ENCODE measurements around the gene GBX1.
A peak's percentile ranks its signal among the peaks of the same experiment; 100 is the strongest.

Gene GBX1

DNA sequence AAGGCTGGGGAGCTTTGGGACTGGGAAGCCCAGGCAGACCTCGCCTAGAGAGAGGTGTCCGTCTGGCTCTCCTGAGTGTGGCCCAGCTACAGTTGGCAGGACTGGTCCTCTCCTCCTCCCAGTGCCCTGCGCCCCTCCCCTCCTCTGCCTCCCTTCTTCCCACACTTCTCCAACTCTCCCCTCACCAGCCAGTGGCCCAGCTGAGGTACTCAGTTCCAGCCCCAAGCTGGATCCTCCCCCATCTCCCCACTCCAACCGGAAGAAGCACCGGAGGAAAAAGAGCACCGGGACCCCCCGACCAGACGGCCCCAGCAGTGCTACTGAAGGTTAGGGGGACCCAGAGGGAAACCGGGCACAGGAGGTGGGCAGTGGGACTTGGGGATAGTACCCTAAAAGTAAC is 27.7 kb downstream of the GBX1 start:
- DNase-seq (ENCODE audit: low spot score), result no peak

DNA sequence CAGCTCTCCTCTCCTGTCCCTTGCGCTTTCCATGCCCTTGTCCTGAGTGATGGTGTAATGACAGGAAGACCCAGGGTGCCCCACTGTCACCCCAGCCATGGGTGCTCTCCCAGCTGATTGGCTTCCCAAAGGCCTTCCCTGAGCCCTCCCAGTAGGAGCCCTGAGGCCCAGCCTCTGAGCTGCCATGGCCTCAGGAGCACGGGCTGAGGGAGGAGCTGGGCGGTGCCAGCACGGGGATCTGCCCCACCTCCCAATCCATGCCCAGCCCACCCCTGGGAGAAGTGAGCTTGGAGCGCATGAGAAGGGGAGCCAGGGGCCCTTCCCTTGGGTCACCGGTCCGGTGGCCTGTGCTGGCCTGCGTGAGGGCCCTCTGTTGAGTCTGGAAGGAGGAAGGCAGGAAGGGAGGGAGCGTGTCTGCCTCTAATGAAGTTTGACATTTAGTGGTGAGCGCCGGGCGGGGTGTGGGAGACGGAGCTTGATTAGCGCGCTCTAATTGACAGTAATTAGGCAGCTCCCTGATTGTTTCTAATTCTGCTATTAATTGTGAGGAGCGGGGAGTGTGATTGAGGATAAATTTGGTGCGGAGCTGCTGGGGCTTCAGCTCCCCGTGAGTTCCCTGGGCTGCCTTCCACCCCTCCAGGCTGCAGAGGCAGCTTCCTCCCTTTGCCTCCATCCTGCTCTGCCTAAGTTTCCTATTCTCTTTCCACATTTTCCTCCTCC is 28.3 kb downstream of the GBX1 start:
- DNase-seq (ENCODE audit: low spot score), result no peak

DNA sequence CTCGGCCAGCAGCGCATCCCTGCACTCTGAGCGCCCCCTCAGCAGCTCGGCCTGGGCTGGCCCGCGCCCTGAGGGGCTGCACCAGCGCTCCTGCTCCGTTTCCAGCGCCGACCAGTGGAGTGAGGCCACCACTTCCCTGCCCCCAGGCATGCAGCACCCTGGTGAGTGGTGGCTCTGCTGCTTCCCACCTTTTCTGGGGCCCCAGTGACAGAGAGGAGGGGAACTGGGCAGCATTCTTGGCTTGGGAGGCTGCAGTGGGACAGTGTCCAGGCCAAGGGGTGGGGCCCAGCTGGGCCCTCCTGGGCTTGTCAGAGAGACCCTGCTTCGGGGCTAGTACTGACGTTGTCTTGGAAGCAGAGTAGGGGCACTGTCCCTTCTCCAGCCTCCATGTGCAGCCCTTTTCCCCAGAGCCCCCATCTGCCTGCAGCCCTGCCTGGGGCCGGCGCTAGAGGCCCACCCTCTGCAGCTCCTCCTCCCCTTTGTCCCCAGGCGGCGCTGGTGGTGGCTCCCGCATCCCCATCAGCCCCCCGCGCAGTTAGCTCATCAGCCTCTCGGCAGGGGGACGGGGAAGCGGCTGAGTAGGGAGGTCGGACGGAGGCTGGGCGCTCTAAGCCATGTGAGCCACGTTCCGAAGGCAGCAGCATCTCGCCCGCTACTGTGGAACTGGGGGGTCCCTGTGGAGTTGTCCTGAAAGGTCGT is 29.2 kb downstream of the GBX1 start:
- no peak for DNase-seq (ENCODE audit: low spot score)

DNA sequence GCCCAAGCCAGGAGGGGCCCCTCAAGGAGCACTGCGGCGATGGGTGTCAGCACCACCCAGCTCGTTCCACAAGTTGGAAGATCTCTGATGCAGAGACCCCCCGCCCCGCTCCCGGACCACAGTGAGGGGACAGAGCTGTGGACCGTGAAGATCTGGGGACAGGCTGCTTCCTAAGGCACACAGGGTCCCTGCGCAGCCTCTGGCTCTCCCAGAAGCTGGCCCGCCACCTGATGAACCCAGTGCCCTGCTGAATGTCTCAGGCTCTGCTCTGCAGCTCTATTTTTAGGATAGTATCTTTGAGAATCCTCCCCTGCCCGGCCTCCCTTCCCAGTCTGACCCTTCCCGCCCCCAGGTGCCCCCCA is 29.7 kb downstream of the GBX1 start:
- DNase-seq (ENCODE audit: low spot score), result no peak

DNA sequence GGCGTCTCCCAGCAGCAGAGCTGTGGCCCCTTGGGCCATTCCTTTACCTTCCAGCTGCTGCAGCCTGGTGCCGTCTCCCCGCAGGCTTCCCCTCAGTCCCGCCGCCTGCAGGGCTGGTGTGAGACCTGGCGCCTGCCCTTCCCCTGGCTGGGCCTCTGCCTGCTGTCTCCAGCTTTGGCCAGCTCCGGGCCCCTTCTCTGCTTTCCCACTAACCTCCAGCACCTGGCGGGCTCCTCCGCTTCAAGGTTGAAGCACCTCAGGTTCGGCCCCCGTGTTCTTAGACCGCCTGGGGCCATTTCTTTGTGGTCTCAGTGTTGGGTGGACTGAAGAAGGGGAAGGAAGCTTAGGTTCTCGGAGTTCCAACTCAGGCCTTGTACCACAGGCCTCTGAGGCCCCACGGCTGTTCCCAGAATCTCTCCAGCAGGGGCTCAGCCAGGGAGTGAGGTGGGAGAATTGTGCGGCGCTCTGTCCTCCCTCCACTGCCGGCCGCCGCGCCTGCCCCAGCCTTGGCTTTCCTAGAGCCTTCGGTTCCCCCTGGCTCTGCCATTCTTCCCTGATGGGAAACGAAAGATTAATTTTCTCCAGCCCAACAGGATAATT is 30.3 kb downstream of the GBX1 start:
- no peak for DNase-seq (ENCODE audit: low spot score)

DNA sequence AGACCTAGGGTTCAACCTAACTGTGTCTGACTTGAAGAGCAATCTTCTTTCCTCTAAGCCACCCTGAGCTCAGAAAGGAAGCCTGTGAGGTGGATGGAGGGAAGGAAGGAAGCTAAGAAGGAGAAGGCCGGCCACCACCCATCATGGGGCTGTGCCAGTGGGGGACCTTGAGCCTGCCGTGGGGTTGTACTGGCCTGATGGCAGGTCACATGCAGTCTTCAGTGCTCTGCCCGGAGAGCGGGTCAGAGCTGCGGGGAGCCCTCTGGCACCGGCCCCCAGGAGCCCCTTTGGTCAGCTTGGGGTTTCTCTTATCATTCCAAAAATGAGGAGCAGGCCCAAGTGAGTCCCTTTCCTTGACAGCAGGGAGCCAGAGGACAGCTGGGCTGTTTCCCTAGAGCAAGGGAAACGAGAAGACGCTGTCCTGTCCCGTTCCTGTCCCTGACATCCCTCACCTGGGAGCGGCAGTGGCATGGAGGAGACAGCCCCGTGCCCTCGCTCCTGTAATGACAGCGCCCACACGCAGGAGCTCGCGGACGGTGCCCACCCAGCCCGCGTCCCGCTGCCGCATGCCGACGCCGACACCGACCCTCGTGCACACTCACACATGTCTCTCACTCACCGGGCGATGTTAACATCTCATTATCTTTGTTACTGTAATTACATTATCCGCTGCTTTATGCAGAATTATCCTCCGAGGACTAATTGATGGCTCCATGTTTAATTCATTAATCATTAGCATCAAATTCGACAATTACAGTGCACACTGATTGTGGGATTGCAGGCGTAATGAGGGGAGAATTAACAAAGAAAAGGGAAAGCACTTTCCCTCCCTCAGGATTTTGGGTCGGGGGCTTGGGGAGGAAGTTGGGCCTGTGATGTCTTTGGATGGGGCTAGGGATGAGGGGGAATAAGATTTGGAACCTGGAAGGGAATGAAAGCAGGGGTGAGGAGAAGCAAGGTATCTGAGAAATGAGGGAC is 31.3 kb downstream of the GBX1 start:
- DNase-seq (ENCODE audit: low spot score), result no peak

DNA sequence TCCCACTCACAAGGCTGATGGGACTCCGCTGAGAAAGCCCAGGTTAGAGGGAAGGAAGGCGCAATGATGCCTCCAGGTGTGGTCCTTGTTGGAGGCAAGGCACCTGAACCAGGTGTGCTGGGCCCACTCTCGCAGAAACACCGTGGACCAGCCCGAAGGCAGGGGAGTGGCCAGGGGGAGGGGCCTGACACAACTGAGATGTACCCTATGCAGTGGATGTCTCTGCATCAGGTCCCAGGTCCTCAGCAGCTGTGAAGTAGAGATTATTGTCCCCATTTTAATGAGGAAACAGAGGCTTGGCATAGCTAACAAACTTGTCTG is 32.0 kb downstream of the GBX1 start:
- DNase-seq (ENCODE audit: low spot score), result no peak

DNA sequence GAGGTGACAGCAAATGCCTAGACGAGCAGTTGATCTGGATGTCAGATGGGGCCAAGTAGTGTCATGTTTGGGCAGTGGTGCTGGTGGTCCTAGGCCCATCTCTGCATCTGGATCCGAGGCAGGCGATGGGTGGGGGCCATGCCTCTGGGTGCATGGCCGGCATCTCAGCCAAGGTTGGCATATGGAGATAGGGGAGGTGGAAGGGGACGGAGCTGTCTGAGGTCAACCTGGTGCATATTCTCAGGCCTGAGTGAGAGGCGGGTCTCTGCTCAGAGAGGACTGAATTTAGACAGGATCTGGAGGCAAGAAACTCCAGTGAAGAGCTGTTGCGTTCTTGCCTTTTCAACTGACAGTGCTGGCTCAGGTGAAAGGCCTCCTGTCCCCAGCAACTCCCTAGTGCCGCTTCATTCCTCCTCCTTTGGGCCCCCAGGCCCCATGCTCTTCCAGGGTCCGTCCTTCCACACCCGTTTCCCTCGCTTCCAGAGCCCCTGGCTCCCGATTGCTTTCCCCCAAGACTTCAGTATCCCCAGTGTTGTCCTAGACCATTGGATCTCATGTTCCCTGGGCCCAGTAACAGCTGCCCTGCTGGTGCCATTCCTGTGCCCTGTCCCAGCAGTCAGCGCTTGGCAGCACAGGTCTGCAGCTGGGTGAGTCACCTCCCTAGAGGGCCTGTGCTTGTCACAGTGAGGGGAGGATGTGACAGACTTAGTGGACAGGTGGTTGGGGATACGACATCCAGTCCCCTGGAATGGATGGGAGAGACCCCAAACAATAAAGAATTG is 32.6 kb downstream of the GBX1 start:
- no peak for DNase-seq (ENCODE audit: low spot score)

DNA sequence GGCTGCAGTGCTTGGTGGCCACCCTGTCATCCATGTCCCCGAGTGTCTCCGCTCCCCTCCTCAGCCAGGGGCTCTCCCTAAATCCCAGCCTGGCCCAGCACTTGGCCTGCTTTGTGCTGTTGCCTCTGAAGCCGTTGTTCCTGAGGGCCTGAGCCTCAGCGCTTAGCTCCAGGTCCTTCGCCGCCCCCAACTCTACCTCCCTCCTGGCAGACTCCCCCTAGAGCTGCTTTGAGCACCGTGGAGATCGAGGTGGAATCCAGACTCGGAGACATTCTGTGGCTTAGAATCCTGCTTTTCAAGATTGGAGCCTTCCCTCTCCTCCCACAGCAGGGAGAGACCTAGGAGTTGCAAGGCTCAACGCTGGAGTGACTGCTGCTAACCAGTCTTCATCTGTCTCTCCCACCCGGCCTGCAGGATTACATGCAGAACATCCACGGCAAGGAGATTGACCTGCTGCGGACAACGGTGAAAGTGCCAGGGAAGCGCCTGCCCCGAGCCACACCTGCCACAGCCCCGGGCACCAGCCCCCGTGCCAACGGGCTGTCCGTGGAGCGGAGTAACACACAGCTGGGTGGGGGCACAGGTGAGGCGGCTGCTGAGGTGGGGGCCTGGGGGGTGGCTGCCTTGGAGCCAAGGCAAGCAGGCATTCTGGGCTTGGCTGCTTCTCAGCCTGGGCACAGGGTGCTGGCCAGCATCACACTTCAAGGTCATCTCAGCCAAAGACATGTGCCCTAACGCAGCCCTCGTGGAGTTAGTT is 33.3 kb downstream of the GBX1 start:
- no peak for DNase-seq (ENCODE audit: low spot score)

DNA sequence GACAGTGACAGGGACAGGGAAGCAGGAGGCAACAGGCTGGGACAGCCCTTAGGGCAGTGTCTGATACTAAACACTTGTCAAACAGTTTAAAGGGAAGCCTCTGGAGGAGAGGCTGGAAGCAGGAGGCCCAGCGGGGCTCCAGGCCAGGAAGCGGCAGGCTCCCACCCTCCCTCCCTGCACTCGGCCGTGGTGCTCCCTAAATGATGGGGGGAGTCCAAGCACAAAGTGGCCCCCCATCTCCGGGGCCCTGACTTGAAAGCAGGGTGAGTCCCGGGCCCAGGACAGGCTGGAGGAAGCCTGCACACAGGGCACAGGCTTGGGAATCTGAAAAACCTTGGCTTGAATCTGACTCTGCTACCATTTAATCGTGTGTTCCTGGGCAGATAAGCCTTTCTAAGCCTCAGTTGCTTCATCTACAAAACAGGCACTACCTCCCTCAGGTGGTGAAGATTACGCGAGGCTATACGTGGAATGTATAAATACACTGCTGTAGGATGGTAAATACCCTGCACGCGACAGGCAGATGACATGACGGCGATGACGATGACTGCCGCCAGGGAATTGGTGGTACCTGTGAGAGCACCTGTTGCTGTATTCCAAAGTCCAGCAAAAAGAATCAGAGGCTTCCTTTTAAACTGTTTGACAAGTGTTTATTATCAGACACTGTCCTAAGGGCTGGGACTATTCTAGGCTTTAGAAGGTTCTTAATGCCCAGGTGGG is 34.1 kb downstream of the GBX1 start:
- no peak for DNase-seq (ENCODE audit: low spot score)

DNA sequence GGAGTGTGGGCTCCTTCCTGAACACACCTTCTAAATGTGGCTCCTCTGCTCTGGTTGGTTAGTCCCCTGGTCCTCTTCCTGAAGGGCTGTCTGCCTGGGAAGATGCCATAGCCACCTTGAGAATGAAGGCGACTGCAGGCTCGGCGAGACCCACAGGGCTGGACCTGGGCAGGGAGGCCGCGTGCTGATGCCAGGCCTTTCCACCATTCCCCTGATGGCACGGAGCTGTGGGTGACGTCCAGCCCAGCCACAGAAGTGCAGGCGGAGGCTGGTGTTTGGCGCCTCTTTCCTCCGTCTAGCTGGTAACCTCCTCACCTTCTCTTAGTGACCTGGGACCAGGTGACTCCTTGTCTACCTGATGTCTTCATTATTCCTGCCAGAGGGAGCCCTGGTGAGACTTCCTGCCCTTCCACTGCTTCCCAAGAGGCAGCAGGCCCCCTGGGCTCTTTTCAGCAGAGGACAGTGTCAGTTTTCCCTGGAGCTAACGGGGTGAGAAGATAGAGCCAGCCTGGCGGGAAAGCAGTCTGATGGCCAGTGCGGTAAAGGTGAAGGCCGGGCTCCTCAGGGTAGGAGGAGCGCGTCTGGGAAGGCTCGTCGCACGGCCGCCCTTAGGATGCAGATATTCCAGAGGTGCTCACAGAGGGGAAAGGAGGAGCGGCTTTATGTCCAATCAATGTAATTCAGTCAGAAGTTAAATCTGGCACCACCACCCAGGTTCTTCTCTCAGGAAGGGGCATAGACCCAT is 34.9 kb downstream of the GBX1 start:
- no peak for DNase-seq (ENCODE audit: low spot score)

DNA sequence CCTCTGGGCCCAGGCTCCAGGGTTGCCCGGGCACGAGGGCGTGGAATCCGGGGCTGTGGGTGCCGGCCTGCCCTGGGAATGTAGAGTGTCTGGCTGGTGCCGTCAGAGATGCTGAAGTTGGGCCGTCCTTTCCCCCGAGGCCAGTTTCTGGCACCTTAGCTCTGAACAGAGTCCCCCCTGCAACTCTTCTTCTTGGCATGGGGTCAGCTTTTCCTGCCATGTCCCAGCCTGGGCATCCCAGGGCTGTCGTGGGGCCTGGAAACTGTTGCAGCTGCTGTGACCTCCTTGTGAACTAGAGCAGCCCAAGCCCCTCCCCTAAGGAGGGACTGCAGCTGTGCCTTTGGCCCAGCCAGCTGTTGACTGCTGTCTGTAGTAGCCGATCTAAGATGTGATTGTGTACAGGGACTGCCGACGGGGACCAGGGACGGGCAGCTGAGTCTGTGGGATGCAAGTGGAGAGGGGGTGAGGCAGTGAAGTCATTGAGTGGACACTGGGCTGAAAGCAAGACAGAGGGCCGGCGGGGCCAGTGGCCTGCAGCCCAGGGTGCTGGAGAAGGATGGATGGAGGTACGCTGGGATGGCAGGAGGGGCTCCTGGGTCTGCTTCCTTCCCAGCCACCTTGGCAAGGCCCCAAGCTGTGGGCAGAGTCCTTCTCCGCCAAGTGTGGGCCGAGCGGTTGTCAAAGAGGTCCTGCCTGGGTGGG is 35.8 kb downstream of the GBX1 start:
- peak; percentile 88 for DNase-seq (ENCODE audit: low spot score)

DNA sequence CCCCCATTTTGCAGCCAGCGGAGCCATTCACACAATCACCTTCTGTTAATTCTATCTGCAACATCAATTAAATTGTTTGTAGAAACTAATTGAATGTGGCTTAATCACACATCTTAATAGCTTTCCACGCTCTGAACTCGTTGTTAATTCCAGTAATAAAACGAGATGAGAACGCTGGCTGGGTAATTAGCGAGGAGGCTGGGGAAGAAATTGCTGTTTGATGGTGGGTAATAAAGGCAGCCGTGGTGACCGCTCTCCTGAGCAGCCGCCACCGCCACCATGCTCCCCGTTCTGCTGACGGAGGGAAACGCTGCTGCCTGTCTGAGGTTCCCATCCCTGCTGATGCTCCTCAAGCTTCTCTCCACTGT is 36.3 kb downstream of the GBX1 start:
- no peak for DNase-seq (ENCODE audit: low spot score)

DNA sequence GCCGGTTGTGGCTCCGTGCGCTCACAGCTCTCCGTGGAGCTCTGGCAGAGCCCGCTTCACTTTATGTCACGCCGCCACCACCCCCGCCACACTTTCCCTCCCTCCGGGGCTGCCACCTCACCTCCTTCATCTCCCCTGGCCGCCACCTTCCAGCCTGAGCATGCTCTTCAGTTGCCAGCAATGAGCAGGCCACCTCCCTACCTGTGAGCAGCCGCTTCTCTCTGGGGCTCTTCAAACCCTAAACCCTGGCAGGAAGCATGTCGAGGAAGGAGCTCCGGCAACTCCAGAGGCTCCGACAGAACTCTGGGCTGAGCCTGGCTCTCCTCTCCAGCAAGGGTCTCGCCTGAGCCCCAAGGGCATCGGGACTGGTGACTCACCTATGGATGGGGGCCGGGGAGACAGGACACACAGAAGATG is 36.7 kb downstream of the GBX1 start:
- DNase-seq (ENCODE audit: low spot score), result no peak

DNA sequence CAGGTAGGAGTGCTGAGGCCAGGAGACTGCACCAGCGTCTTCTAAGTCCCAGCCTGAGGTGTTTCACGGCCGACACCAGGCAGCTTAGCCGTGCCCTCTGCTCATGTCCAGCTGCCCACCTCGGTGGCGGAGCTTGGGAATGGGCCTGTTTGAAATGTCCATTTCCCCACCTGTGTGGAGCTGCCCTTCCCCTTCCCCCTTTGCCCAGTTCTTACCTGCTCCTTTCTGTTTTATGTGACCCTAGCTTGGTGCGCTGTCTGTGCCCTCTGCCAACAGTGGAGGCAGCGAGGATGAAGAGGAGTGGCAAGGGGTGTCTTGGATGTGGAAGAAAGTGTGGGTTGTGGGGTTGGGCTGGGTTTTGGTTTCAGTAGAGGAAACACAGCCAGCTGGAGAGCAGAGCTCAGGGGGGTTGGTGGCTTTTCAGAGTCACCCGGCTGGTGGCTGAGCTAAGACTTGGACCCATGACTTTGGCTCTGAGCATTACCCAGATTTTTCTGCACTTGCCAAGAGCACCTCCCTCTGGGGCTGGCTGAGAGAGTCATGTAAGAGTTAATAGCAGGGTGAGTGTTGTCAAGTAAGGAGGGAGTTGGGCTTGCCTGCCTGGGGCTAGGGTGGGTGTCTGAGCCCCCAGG is 37.4 kb downstream of the GBX1 start:
- no peak for DNase-seq (ENCODE audit: low spot score)

DNA sequence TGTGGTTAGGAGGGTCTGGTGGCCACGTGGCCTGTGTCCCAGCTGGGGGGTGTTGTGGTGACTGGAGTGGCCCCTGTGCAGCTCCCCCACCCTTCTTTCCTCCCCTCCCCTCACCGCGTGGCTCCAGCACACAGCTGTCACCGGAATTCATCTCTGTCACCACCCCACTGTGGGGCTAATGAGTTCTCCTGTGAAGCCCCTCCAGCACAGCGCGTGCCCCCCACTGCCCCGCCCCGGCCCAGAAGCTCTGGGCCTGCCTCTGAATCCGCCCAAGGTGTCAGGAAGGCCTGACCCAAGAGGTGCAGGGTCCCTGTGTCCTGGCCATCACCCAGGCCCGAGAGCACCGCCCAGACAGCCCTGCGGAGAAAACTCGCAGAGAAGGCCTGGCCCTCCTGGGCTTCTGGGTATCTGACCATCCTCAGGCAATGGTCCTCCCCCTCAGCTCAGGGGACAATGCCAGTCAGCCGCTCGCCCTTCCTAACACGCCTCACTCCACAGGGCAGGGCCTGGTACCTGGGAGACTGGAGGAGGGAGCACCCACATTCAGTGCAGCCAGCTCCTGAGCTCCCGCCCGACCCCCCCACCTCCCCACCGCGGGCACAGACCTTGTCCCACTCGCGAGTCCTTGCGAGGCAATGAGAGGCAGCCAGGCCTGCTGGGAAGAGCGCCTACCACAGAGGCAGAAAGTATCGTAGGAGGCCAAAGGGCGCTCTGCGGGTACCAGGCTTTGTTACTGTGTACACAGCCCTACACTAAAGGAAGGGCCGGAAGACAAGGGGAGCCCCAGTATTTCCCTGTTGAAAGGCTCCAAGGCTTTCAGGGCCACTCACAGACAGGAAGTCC is 38.2 kb downstream of the GBX1 start:
- DNase-seq (ENCODE audit: low spot score), result no peak

DNA sequence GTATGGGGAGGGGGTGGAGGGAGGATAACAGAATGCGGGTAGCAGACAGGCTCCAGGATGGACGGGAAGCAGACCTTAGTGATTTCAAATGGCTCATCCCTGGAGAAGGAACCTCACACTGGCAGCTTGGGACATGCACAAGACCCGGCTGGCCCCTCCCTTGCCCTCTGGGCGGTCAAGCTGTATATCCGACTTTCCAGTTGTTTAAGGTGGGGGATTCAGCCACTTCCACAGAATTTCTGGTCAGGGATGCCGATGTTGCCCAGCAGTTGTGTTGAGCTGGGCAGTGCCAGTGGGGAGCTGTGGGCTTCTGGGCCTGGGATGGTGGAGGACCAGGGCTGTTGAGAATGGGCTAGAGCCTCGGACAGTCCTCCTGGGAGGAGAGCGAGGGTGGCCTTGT is 38.8 kb downstream of the GBX1 start:
- no peak for DNase-seq (ENCODE audit: low spot score)

DNA sequence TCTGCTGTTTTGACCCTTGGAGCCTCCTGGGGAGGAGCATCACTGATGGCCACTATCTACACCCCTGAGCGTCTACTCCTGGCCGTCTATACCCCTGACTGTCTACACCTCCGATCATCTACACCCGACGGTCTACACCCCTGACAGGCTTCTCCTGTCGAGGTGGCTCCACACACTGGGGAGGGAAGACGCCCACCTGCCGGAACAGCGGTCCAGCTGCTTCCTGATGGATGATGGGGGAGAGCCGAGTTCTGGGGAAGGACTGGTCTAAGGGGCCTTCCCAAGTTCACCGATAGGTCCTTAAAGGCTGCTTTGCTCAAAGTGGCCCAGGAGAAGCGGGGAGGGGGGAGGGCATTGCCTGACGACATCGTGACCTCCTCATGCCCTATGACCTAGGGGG is 39.4 kb downstream of the GBX1 start:
- no peak for DNase-seq (ENCODE audit: low spot score)
